Measurements from ENCODE around the gene ZFP91. TPM values are rescaled to one million over a fixed set of nuclear protein-coding genes. Genes with fewer than 3 reads are reported as not detected.

ZFP91 gene
- total and polyA plus RNA-seq, 2 donors (not counting 3 experiments of a cell fraction or from before 2014, with no cell fraction given) = 20.2 to 52.0 TPM

DNA sequence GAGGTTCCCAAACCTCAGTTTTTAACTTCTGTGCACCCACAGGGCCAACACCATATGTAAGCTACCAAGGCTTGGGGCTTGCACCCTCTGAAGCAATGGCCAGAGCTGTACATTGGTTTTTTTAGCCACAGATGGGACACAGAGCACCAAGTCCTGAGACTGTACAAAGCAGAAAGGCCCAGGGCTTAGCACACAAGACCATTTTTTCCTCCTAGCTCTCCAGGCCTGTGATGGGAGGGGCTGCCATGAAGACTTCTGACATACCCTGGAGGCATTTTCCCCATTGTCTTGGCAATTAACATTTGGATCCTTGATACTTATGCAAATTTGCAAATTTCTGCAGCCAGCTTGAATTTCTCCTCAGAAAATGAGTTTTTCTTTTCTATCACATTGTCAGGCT is 67.0 kb downstream of the ZFP91 start:
- no peak overlapping the region for H3K9ac ChIP-seq (replicated peaks; ENCODE audit: extremely low read depth, insufficient read depth, low read length)
- no peak for DNase-seq (ENCODE audit: low read depth, low spot score)
- no peak for FAIRE-seq
- no peaks in the 10 kb centered on the region for H3K9me3 ChIP-seq (replicated peaks; ENCODE audit: control insufficient read depth, insufficient read depth, low read length)
- no peaks in the 10 kb centered on the region for H3K79me2 ChIP-seq (ENCODE audit: control insufficient read depth, insufficient read depth, low read length)
- H2AFZ ChIP-seq (ENCODE audit: low read depth, low read length) = no peak overlapping the region
- no peak overlapping the region for H3K4me2 ChIP-seq (ENCODE audit: insufficient read depth, low read length)
- no peaks in the 10 kb centered on the region for H3K4me1 ChIP-seq (ENCODE audit: control insufficient read depth, extremely low read depth, insufficient read depth, low read length)
- TF ChIP-seq JUN (IDR thresholded peaks at IDR 0.05; ENCODE audit: borderline replicate concordance, insufficient read depth, insufficient read length, low read depth) = no peak
- no peak for TF ChIP-seq MYC (IDR thresholded peaks at IDR 0.05; ENCODE audit: low read depth, low read length)
- no peak for TF ChIP-seq POLR2AphosphoS5 (IDR thresholded peaks at IDR 0.05; ENCODE audit: insufficient read depth, low read depth, low read length)
- BruUV-seq (replicated peaks) = no TSS peak
- CTCF ChIA-PET = interaction anchor here (1.4 to 2.6 kb wide), 2 partner anchors 9 to 16 kb away, joined by 3 to 9 read pairs; no protein-coding TSS in a partner anchor
- POLR2A ChIA-PET = no interaction called here
- H3K9me1 ChIP-seq (replicated peaks; ENCODE audit: control insufficient read depth, extremely low read depth, insufficient read depth, low read length) = no peaks in the 10 kb centered on the region
- no peaks in the 10 kb centered on the region for H3K36me3 ChIP-seq (ENCODE audit: control insufficient read depth in 2 of 2, extremely low read depth in 1 of 2, insufficient read depth in 2 of 2, low read length in 2 of 2)
- no peaks in the 10 kb centered on the region for H4K20me1 ChIP-seq (replicated peaks; ENCODE audit: control insufficient read depth, extremely low read depth, insufficient read depth, low read length)
- no peak overlapping the region for H3K4me3 ChIP-seq (replicated peaks in 1 of 3; ENCODE audit: insufficient read depth in 1 of 3, low read depth in 1 of 3, low read length in 3 of 3)
- dilution Hi-C loops (cut with MboI; ENCODE audit: extremely low pct_ligation_motif_present, low sequenced_read_pairs) (no loop called here), intact Hi-C loops (cut with micrococcal nuclease) (no loop called here)
- H3K27ac ChIP-seq (ENCODE audit: insufficient read depth, low read depth, low read length) = no peak overlapping the region
- peaks cover 4 to 12% of the 10 kb centered on the region in 2 experiments for H3K27me3 ChIP-seq (ENCODE audit: control insufficient read depth in 2 of 2, insufficient read depth in 2 of 2, low read length in 2 of 2)

GRCh38 chr11:58647141-58647699 is 68.4 kb downstream of the ZFP91 start:
- H2AFZ ChIP-seq (ENCODE audit: low read depth, low read length) = no peak overlapping the region
- H3K9me3 ChIP-seq (replicated peaks; ENCODE audit: control insufficient read depth, insufficient read depth, low read length) = no peaks in the 10 kb centered on the region
- no peak for DNase-seq (ENCODE audit: low read depth, low spot score)
- H3K4me2 ChIP-seq (ENCODE audit: insufficient read depth, low read length) = no peak overlapping the region
- no peaks in the 10 kb centered on the region for H3K9me1 ChIP-seq (replicated peaks; ENCODE audit: control insufficient read depth, extremely low read depth, insufficient read depth, low read length)
- no peaks in the 10 kb centered on the region for H4K20me1 ChIP-seq (replicated peaks; ENCODE audit: control insufficient read depth, extremely low read depth, insufficient read depth, low read length)
- ChIA-PET POLR2A (no interaction called here), CTCF (interaction anchor here (0.9 to 2.6 kb wide), 3 partner anchors 18 to 511 kb away, joined by 3 to 9 read pairs (median 4); no protein-coding TSS in a partner anchor)
- no peak overlapping the region for H3K27ac ChIP-seq (ENCODE audit: insufficient read depth, low read depth, low read length)
- H3K4me3 ChIP-seq (replicated peaks in 1 of 3; ENCODE audit: insufficient read depth in 1 of 3, low read depth in 1 of 3, low read length in 3 of 3) = no peak overlapping the region
- H3K79me2 ChIP-seq (ENCODE audit: control insufficient read depth, insufficient read depth, low read length) = no peaks in the 10 kb centered on the region
- TF ChIP-seq POLR2A (IDR thresholded peaks at IDR 0.05; ENCODE audit: low read depth, low read length) (no peak), MAX (IDR thresholded peaks at IDR 0.05; ENCODE audit: insufficient read depth, insufficient read length) (no peak), MYC (IDR thresholded peaks at IDR 0.05; ENCODE audit: low read depth, low read length) (no peak), POLR2AphosphoS5 (IDR thresholded peaks at IDR 0.05; ENCODE audit: insufficient read depth, low read depth, low read length) (no peak), GATA2 (IDR thresholded peaks at IDR 0.05; ENCODE audit: insufficient read depth, insufficient read length, low read depth, low read length) (no peak), JUN (IDR thresholded peaks at IDR 0.05; ENCODE audit: borderline replicate concordance, insufficient read depth, insufficient read length, low read depth) (no peak), EZH2 (IDR thresholded peaks at IDR 0.05; ENCODE audit: borderline replicate concordance, low read depth, low read length, severe bottlenecking) (no peak), FOS (IDR thresholded peaks at IDR 0.05; ENCODE audit: borderline replicate concordance, insufficient read depth, low read length) (no peak)
- TF ChIP-seq, protein P1, sequence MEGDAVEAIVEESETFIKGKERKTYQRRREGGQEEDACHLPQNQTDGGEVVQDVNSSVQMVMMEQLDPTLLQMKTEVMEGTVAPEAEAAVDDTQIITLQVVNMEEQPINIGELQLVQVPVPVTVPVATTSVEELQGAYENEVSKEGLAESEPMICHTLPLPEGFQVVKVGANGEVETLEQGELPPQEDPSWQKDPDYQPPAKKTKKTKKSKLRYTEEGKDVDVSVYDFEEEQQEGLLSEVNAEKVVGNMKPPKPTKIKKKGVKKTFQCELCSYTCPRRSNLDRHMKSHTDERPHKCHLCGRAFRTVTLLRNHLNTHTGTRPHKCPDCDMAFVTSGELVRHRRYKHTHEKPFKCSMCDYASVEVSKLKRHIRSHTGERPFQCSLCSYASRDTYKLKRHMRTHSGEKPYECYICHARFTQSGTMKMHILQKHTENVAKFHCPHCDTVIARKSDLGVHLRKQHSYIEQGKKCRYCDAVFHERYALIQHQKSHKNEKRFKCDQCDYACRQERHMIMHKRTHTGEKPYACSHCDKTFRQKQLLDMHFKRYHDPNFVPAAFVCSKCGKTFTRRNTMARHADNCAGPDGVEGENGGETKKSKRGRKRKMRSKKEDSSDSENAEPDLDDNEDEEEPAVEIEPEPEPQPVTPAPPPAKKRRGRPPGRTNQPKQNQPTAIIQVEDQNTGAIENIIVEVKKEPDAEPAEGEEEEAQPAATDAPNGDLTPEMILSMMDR (IDR thresholded peaks at IDR 0.05; ENCODE audit: extremely low read depth in 1 of 2, insufficient read depth in 1 of 2, low read depth in 1 of 2, low read length in 2 of 2) = no peak
- no TSS peak for BruUV-seq (replicated peaks)
- no peak for FAIRE-seq
- no peaks in the 10 kb centered on the region for H3K4me1 ChIP-seq (ENCODE audit: control insufficient read depth, extremely low read depth, insufficient read depth, low read length)
- intact Hi-C loops (cut with micrococcal nuclease) (no loop called here), dilution Hi-C loops (cut with MboI; ENCODE audit: extremely low pct_ligation_motif_present, low sequenced_read_pairs) (no loop called here)
- H3K36me3 ChIP-seq (ENCODE audit: control insufficient read depth in 2 of 2, extremely low read depth in 1 of 2, insufficient read depth in 2 of 2, low read length in 2 of 2) = no peaks in the 10 kb centered on the region
- peaks cover 5 to 11% of the 10 kb centered on the region in 2 experiments for H3K27me3 ChIP-seq (ENCODE audit: control insufficient read depth in 2 of 2, insufficient read depth in 2 of 2, low read length in 2 of 2)
- H3K9ac ChIP-seq (replicated peaks; ENCODE audit: extremely low read depth, insufficient read depth, low read length) = no peak overlapping the region

Data from endothelial cell of umbilical vein (primary cell).